ENCODE measurements around the gene TRAPPC2L. TPM values are rescaled to one million over a fixed set of nuclear protein-coding genes. Genes with fewer than 3 reads are reported as not detected.

TRAPPC2L gene
- total RNA-seq, 1 donor from 2014 or later = 74.0 TPM

- no peak overlapping the region for H3K4me3 Mint-ChIP-seq (ENCODE audit: unreplicated experiment)
- no peaks in the 10 kb centered on the region for H3K36me3 Mint-ChIP-seq (ENCODE audit: unreplicated experiment)
- H3K9me3 Mint-ChIP-seq (ENCODE audit: unreplicated experiment) = no peaks in the 10 kb centered on the region
- H3K27ac Mint-ChIP-seq (ENCODE audit: unreplicated experiment) = no peak overlapping the region
- no peak for DNase-seq (ENCODE audit: extremely low spot score, unreplicated experiment)
- TF ChIP-seq, protein P1, sequence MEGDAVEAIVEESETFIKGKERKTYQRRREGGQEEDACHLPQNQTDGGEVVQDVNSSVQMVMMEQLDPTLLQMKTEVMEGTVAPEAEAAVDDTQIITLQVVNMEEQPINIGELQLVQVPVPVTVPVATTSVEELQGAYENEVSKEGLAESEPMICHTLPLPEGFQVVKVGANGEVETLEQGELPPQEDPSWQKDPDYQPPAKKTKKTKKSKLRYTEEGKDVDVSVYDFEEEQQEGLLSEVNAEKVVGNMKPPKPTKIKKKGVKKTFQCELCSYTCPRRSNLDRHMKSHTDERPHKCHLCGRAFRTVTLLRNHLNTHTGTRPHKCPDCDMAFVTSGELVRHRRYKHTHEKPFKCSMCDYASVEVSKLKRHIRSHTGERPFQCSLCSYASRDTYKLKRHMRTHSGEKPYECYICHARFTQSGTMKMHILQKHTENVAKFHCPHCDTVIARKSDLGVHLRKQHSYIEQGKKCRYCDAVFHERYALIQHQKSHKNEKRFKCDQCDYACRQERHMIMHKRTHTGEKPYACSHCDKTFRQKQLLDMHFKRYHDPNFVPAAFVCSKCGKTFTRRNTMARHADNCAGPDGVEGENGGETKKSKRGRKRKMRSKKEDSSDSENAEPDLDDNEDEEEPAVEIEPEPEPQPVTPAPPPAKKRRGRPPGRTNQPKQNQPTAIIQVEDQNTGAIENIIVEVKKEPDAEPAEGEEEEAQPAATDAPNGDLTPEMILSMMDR (IDR thresholded peaks at IDR 0.05) = no peak
- peaks cover 12% of the 10 kb centered on the region for H3K4me1 Mint-ChIP-seq (ENCODE audit: unreplicated experiment)
- H3K27me3 Mint-ChIP-seq (ENCODE audit: unreplicated experiment) = peaks cover 14% of the 10 kb centered on the region
Observed at GRCh38 chr16:88894681-88895300, 37.9 kb downstream of the TRAPPC2L start.

DNA sequence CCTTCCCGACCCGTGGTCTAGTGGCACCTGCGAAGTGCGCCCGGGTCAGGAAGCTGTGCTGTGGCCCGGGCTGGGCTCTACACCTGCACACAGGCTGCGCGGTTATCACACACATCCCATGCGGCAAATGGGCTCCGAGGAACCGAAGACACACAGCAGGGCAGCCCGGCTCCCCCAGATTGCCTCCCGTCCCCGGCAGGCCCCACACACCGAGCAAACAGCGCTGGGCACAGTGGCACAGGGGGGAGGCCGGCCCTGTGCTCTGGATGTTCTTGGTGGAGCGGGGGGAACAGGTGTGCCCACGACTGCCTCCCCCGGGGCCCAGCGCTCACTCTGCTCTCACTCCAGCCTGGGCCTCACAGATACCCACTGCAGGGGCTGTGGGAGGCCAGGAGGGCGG is 38.4 kb downstream of the TRAPPC2L start:
- Mint-ChIP-seq H3K9me3 (ENCODE audit: unreplicated experiment) (no peaks in the 10 kb centered on the region), H3K27me3 (ENCODE audit: unreplicated experiment) (peaks cover 14% of the 10 kb centered on the region), H3K36me3 (ENCODE audit: unreplicated experiment) (no peaks in the 10 kb centered on the region), H3K4me1 (ENCODE audit: unreplicated experiment) (peaks cover 12% of the 10 kb centered on the region), H3K27ac (ENCODE audit: unreplicated experiment) (no peak overlapping the region), H3K4me3 (ENCODE audit: unreplicated experiment) (no peak overlapping the region)
- TF ChIP-seq, protein P1 (IDR thresholded peaks at IDR 0.05) = no peak
- no peak for DNase-seq (ENCODE audit: extremely low spot score, unreplicated experiment)

DNA sequence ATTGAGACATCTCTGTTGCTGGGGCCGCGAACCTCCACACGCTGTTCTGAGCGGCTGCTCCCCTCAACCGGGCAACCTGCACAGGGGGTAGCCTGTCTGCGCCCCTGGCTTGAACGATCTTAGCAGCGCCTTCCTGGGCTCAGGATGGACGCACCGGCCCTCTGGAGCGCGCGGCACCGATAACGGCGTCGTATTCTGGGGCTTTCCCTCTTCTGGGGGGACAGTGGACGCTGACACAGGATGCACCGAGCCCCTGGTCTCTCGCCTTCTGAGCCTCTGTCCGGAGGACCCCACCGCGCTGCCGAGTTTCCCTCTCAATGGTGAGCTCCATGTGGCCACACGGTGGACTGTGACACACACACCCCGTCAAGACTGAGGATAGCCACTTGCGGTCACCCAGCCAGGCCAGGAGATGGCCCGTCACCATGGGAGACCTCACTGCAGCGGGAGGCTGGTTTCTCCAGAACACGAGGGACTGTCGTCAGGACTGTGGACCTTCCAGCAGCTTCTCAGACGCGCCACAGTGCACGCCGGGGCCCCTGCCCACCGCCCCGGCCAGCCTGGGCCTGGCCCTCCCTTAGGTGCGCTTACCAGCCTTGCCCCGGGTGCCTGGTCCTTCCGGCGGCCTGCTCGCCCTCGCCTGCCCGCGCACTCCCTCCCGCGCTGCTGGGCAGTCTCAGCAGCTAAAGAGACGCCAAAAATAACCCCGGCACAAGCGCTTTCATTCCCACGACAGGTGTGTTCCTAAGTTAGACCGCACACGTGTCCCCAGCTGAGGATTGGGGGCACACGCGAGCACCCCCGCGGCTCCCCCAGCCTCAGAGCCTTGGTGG is 39.5 kb downstream of the TRAPPC2L start:
- H3K4me3 Mint-ChIP-seq (ENCODE audit: unreplicated experiment) = no peak overlapping the region
- no peak overlapping the region for H3K27ac Mint-ChIP-seq (ENCODE audit: unreplicated experiment)
- H3K36me3 Mint-ChIP-seq (ENCODE audit: unreplicated experiment) = no peaks in the 10 kb centered on the region
- H3K4me1 Mint-ChIP-seq (ENCODE audit: unreplicated experiment) = peaks cover 12% of the 10 kb centered on the region
- TF ChIP-seq, protein P1 (IDR thresholded peaks at IDR 0.05) = no peak
- H3K9me3 Mint-ChIP-seq (ENCODE audit: unreplicated experiment) = no peaks in the 10 kb centered on the region
- no peak for DNase-seq (ENCODE audit: extremely low spot score, unreplicated experiment)
- H3K27me3 Mint-ChIP-seq (ENCODE audit: unreplicated experiment) = peaks cover 8% of the 10 kb centered on the region

DNA sequence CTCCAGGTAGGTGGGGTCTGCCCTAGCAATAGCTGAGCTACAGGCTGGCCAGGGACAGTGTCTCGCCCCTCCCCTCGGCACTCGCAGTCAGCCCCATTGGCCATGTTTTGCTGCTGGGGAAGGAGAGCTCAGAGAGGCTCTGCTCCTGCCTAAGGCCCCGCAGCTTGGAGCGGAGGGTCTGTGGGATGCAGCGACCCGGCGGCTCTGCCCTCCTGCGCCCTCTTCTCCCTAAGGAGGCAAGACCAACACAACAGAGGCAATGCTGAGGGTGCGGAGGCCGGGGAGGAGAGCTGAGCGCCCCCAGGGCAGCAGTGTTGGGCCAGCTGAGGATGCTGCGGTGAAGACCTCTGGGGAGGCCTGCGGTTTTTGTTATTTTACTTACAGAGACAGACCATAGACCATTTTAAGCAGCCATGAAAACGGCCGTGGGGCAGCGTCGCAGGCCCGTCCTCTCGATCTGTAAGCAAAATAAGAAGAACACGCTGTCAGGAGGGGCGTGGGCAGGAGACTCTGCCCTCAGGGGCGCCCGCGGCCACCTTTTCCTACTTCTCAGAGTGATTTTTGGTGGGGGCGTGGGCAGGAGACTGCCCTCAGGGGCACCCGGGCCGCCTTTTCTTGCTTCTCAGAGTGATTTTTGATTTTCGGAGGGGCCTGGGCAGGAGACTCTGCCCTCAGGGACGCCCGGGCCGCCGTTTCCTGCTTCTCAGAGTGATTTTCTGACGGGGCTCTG is 40.9 kb downstream of the TRAPPC2L start:
- H3K4me3 Mint-ChIP-seq (ENCODE audit: unreplicated experiment) = no peak overlapping the region
- H3K4me1 Mint-ChIP-seq (ENCODE audit: unreplicated experiment) = peaks cover 12% of the 10 kb centered on the region
- H3K27ac Mint-ChIP-seq (ENCODE audit: unreplicated experiment) = no peak overlapping the region
- TF ChIP-seq, protein P1 (IDR thresholded peaks at IDR 0.05) = no peak
- DNase-seq (ENCODE audit: extremely low spot score, unreplicated experiment) = no peak
- no peaks in the 10 kb centered on the region for H3K9me3 Mint-ChIP-seq (ENCODE audit: unreplicated experiment)
- H3K27me3 Mint-ChIP-seq (ENCODE audit: unreplicated experiment) = peaks cover 10% of the 10 kb centered on the region
- no peaks in the 10 kb centered on the region for H3K36me3 Mint-ChIP-seq (ENCODE audit: unreplicated experiment)

Measured in osteocyte (in vitro differentiated cells).